Thymus (tissue), 11 donors: ENCODE data around the gene PPT2. TPM values are rescaled to one million over a fixed set of nuclear protein-coding genes. Genes with fewer than 3 reads are reported as not detected.

Experiments
- DNase-seq, 9 donors: peaks; one replicate each; pipeline ENCODE4 v3.0.0-alpha.2; 2013; ENCODE audit warnings: low spot score in 9 of 9, low read depth in 6 of 9, missing footprints in 1 of 9
- H3K27ac ChIP-seq, 2 donors: one replicate each; pipeline ENCODE4 v1.5.1; 2013; ENCODE audit warnings: control low read depth in 1 of 2, low read depth in 1 of 2, low read length in 1 of 2, mild to moderate bottlenecking in 1 of 2, moderate library complexity in 1 of 2
- H3K27me3 ChIP-seq, 2 donors: one replicate each; pipeline ENCODE4 v1.5.1; 2013; ENCODE audit warnings: low read length in 1 of 2; ENCODE audit not compliant: control insufficient read depth in 2 of 2, insufficient read depth in 1 of 2
- H3K36me3 ChIP-seq, 2 donors: one replicate each; pipeline ENCODE4 v1.5.1; 2013; ENCODE audit warnings: low read length in 1 of 2, mild to moderate bottlenecking in 1 of 2, moderate library complexity in 1 of 2; ENCODE audit not compliant: control insufficient read depth in 2 of 2, insufficient read depth in 2 of 2
- H3K4me1 ChIP-seq, 2 donors: one replicate each; pipeline ENCODE4 v1.5.1; 2013; ENCODE audit warnings: low read length in 2 of 2; ENCODE audit not compliant: control insufficient read depth in 2 of 2, insufficient read depth in 2 of 2
- H3K4me3 ChIP-seq, 2 donors: one replicate each; pipeline ENCODE4 v1.5.1; 2013; ENCODE audit warnings: low read length in 2 of 2, control low read depth in 1 of 2, mild to moderate bottlenecking in 1 of 2
- H3K9me3 ChIP-seq, 2 donors: one replicate each; pipeline ENCODE4 v1.5.1; 2013; ENCODE audit warnings: low read length in 1 of 2, mild to moderate bottlenecking in 1 of 2; ENCODE audit not compliant: control insufficient read depth in 2 of 2, insufficient read depth in 1 of 2
- WGBS: extraction: QIAGEN DNeasy Blood & Tissue Kit; methylation state at CpG from one replicate; pipeline ENCODE4 v1.1.7; 2013; 5-methylcytosine and 5-hydroxymethylcytosine counted together
- polyA plus RNA-seq: library from polyadenylated mRNA; stranded (reverse); fragments of 200-250 nt; gene quantifications from one replicate; pipeline ENCODE4 v1.2.3, GENCODE V29; 2013
- total RNA-seq: library from RNA; stranded (reverse); fragments of 120-200 nt; gene quantifications from one replicate; pipeline ENCODE4 v1.2.4, GENCODE V29; 2013
- donor health status: healthy.

PPT2 gene
- total and polyA plus RNA-seq, 2 donors, result 7.6 to 9.8 TPM

GRCh38 chr6:32147401-32148132 is 6.4 kb upstream of the PPT2 start:
- no peaks in the 10 kb centered on the region for H3K36me3 ChIP-seq
- H3K27ac ChIP-seq, result no peak overlapping the region
- no peak for DNase-seq
- WGBS, result 99% methylated on average over 4 of the region's 4 CpGs
- H3K4me3 ChIP-seq, result no peak overlapping the region
- peaks cover 3 to 16% of the 10 kb centered on the region in 2 donors for H3K9me3 ChIP-seq
- peaks cover 42 to 76% of the 10 kb centered on the region in 2 donors for H3K27me3 ChIP-seq
- peaks cover 8 to 38% of the 10 kb centered on the region in 2 donors for H3K4me1 ChIP-seq

- WGBS, result 8% methylated on average over 39 of the region's 39 CpGs
- peak overlapping the region; percentile 8 to 28 for H3K4me3 ChIP-seq
Observed at GRCh38 chr6:32148289-32149091, 5.5 kb upstream of the PPT2 start.

GRCh38 chr6:32149092-32149755 is 4.7 kb upstream of the PPT2 start:
- no peak for DNase-seq
- peaks cover 10 to 54% of the 10 kb centered on the region in 2 donors for H3K4me1 ChIP-seq
- H3K27me3 ChIP-seq, result peaks cover 42 to 93% of the 10 kb centered on the region in 2 donors

More at GRCh38 chr6:32148289-32149091, 5.5 kb upstream of the PPT2 start:
- H3K27ac ChIP-seq, result no peak overlapping the region
- peak in 1 of 9 donors; percentile 45 for DNase-seq
- H3K27me3 ChIP-seq, result peaks cover 42 to 86% of the 10 kb centered on the region in 2 donors
- peaks cover 10 to 47% of the 10 kb centered on the region in 2 donors for H3K4me1 ChIP-seq
- H3K36me3 ChIP-seq, result no peaks in the 10 kb centered on the region
- peaks cover 3 to 16% of the 10 kb centered on the region in 2 donors for H3K9me3 ChIP-seq

GRCh38 chr6:32149932-32150870 is 3.7 kb upstream of the PPT2 start:
- peaks cover 42 to 90% of the 10 kb centered on the region in 2 donors for H3K27me3 ChIP-seq
- no peak overlapping the region for H3K4me3 ChIP-seq
- 49% methylated on average over 55 of the region's 55 CpGs for WGBS
- no peak for DNase-seq
- H3K36me3 ChIP-seq, result no peaks in the 10 kb centered on the region
- H3K4me1 ChIP-seq, result peaks cover 14 to 63% of the 10 kb centered on the region in 2 donors
- H3K9me3 ChIP-seq, result peaks cover 3 to 16% of the 10 kb centered on the region in 2 donors
- H3K27ac ChIP-seq, result no peak overlapping the region

More at GRCh38 chr6:32149092-32149755, 4.7 kb upstream of the PPT2 start:
- Histone ChIP-seq H3K9me3 (peaks cover 3 to 16% of the 10 kb centered on the region in 2 donors), H3K27ac (no peak overlapping the region), H3K4me3 (peak overlapping the region; percentile 8 to 28), H3K36me3 (no peaks in the 10 kb centered on the region)
- WGBS, result 37% methylated on average over 47 of the region's 47 CpGs

GRCh38 chr6:32151181-32151862 is 2.6 kb upstream of the PPT2 start:
- DNase-seq, result no peak
- H3K4me1 ChIP-seq, result peaks cover 19 to 70% of the 10 kb centered on the region in 2 donors
- H3K27me3 ChIP-seq, result peaks cover 41 to 82% of the 10 kb centered on the region in 2 donors
- no peak overlapping the region for H3K27ac ChIP-seq
- peak overlapping the region in 1 of 2 donors; percentile 33 for H3K4me3 ChIP-seq
- peaks cover 3 to 16% of the 10 kb centered on the region in 2 donors for H3K9me3 ChIP-seq
- peaks cover 7 to 8% of the 10 kb centered on the region in 2 donors for H3K36me3 ChIP-seq
- WGBS, result 51% methylated on average over 8 of the region's 8 CpGs

- H3K4me1 ChIP-seq, result peaks cover 19 to 70% of the 10 kb centered on the region in 2 donors
- peaks cover 3 to 16% of the 10 kb centered on the region in 2 donors for H3K9me3 ChIP-seq
- no peak for DNase-seq
- peaks cover 38 to 74% of the 10 kb centered on the region in 2 donors for H3K27me3 ChIP-seq
- WGBS, result 29% methylated on average over 15 of the region's 24 CpGs
- peak within 1 kb of the TSS in 1 of 2 donors; percentile 33 for H3K4me3 ChIP-seq
- peaks cover 12 to 15% of the 10 kb centered on the region in 2 donors for H3K36me3 ChIP-seq
- peak within 1 kb of the TSS in 1 of 2 donors; percentile 39 for H3K27ac ChIP-seq
Observed at GRCh38 chr6:32151863-32152768, 1.8 kb upstream of the PPT2 start, which contains the start of gene PRRT1. TSS of gene PRRT1 (minus strand) at chr6:32151939. CDS start at chr6:32151827, 112 bp downstream.

GRCh38 chr6:32152769-32153563 is 975 bp upstream of the PPT2 start:
- Histone ChIP-seq H3K4me1 (peaks cover 19 to 70% of the 10 kb centered on the region in 2 donors), H3K9me3 (peaks cover 3 to 16% of the 10 kb centered on the region in 2 donors), H3K27me3 (peaks cover 35 to 65% of the 10 kb centered on the region in 2 donors), H3K4me3 (peak overlapping the region; percentile 62 to 84), H3K36me3 (peaks cover 21% of the 10 kb centered on the region in 2 donors), H3K27ac (peak overlapping the region in 1 of 2 donors; percentile 55)
- 76% methylated on average over 35 of the region's 35 CpGs for WGBS
- DNase-seq, result no peak
